ENCODE data around the gene SLC9A9. TPM values are rescaled to one million over a fixed set of nuclear protein-coding genes. Genes with fewer than 3 reads are reported as not detected.

Gene SLC9A9
- polyA plus RNA-seq, 1 of the 3 experiments (the other 2 are of a cell fraction): 0.05 TPM

DNA sequence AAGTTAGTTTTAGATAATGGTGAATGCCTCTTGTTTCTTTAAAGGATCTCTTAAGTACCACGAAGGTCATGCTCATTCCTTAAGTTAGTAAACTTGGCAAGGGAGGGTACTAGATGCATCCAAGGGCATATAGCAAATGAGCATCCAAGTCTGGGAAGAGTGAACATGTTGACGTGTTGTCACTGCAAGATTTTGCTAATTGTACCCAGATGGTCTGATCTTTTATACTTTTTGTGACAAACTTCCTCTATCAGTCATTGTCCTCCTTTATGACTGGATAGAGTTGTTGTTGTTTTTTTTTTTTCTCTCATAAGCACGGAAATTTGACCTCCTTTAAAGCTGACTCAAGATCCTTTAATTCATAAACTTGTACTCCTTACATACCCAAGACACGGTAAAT is 607.4 kb downstream of the SLC9A9 start:
- Histone ChIP-seq H4K20me1 (ENCODE audit: insufficient read depth) (no peaks in the 10 kb centered on the region), H3K9me3 (no peaks in the 10 kb centered on the region), H2AFZ (ENCODE audit: low read depth) (no peak overlapping the region), H3K27ac (ENCODE audit: low read depth in 2 of 2, low read length in 1 of 2) (peak overlapping the region in 1 of 2 experiments; percentile 12; a peak in 2 of 4 replicates), H3K9ac (no peak overlapping the region), H3K79me2 (ENCODE audit: insufficient read depth) (no peaks in the 10 kb centered on the region), H3K36me3 (replicated peaks in 1 of 2; ENCODE audit: control insufficient read depth in 1 of 2, insufficient read depth in 2 of 2, low read length in 1 of 2) (no peaks in the 10 kb centered on the region), H3K4me2 (no peak overlapping the region), H3F3A (replicated peaks; ENCODE audit: insufficient read depth) (no peaks in the 10 kb centered on the region), H3K9me2 (no peaks in the 10 kb centered on the region), H3K27me3 (ENCODE audit: insufficient read depth) (no peaks in the 10 kb centered on the region), H3K4me1 (ENCODE audit: control insufficient read depth in 1 of 2, insufficient read depth in 2 of 2, low read depth in 1 of 2, low read length in 1 of 2) (no peaks in the 10 kb centered on the region), H3K4me3 (ENCODE audit: low read depth in 2 of 2, low read length in 1 of 2) (no peak overlapping the region)
- 18% methylated on average over 4 of the region's 4 CpGs for WGBS (ENCODE audit: low lambda C conversion rate)
- ChIA-PET CTCF (no interaction called here), POLR2A (no interaction called here)
- TF ChIP-seq, protein P1, sequence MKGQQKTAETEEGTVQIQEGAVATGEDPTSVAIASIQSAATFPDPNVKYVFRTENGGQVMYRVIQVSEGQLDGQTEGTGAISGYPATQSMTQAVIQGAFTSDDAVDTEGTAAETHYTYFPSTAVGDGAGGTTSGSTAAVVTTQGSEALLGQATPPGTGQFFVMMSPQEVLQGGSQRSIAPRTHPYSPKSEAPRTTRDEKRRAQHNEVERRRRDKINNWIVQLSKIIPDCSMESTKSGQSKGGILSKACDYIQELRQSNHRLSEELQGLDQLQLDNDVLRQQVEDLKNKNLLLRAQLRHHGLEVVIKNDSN (IDR thresholded peaks at IDR 0.05; ENCODE audit: borderline replicate concordance, low read depth): no peak
- TF ChIP-seq TEAD4 (IDR thresholded peaks at IDR 0.05; ENCODE audit: borderline replicate concordance, insufficient read depth): no peak
- TF ChIP-seq TCF12 (IDR thresholded peaks at IDR 0.05): no peak
- TF ChIP-seq GABPA (IDR thresholded peaks at IDR 0.05; ENCODE audit: low read depth): no peak
- no peak for TF ChIP-seq SMC3 (IDR thresholded peaks at IDR 0.05; ENCODE audit: low read depth, low read length)
- TF ChIP-seq MXI1 (IDR thresholded peaks at IDR 0.05; ENCODE audit: low read depth, low read length): no peak
- TF ChIP-seq, protein P2, sequence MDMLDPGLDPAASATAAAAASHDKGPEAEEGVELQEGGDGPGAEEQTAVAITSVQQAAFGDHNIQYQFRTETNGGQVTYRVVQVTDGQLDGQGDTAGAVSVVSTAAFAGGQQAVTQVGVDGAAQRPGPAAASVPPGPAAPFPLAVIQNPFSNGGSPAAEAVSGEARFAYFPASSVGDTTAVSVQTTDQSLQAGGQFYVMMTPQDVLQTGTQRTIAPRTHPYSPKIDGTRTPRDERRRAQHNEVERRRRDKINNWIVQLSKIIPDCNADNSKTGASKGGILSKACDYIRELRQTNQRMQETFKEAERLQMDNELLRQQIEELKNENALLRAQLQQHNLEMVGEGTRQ (IDR thresholded peaks at IDR 0.05; ENCODE audit: borderline replicate concordance, low read depth, low read length): no peak
- TF ChIP-seq, protein P3, sequence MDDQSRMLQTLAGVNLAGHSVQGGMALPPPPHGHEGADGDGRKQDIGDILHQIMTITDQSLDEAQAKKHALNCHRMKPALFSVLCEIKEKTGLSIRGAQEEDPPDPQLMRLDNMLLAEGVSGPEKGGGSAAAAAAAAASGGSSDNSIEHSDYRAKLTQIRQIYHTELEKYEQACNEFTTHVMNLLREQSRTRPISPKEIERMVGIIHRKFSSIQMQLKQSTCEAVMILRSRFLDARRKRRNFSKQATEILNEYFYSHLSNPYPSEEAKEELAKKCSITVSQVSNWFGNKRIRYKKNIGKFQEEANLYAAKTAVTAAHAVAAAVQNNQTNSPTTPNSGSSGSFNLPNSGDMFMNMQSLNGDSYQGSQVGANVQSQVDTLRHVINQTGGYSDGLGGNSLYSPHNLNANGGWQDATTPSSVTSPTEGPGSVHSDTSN (IDR thresholded peaks at IDR 0.05): no peak
- no peak for TF ChIP-seq FOXM1 (IDR thresholded peaks at IDR 0.05; ENCODE audit: low read depth)
- TF ChIP-seq MEF2A (IDR thresholded peaks at IDR 0.05; ENCODE audit: borderline replicate concordance, low read depth): no peak
- TF ChIP-seq, protein P4, sequence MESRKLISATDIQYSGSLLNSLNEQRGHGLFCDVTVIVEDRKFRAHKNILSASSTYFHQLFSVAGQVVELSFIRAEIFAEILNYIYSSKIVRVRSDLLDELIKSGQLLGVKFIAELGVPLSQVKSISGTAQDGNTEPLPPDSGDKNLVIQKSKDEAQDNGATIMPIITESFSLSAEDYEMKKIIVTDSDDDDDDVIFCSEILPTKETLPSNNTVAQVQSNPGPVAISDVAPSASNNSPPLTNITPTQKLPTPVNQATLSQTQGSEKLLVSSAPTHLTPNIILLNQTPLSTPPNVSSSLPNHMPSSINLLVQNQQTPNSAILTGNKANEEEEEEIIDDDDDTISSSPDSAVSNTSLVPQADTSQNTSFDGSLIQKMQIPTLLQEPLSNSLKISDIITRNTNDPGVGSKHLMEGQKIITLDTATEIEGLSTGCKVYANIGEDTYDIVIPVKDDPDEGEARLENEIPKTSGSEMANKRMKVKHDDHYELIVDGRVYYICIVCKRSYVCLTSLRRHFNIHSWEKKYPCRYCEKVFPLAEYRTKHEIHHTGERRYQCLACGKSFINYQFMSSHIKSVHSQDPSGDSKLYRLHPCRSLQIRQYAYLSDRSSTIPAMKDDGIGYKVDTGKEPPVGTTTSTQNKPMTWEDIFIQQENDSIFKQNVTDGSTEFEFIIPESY (IDR thresholded peaks at IDR 0.05; ENCODE audit: borderline replicate concordance, low read depth): no peak
- no peak for DNase-seq

DNA sequence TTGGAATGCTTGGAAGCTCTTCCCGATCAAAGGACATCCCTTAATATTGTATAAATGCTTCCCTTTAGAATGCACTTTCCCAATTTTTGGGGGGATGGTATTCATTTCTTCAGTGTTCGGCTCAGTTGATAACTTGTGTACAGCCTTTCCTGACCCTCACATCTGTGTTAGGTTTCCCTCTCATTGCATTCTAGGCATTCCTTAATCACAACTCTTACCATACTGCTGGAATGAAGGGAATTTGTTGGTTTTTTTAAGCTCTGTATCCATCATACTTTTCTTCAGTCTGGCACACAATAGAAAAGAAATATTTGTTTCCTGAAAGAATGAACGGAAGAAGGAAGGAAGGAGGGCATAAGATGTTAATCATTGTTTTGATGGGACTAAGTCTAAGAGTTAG is 609.2 kb downstream of the SLC9A9 start:
- no peaks in the 10 kb centered on the region for H3K27me3 ChIP-seq (ENCODE audit: insufficient read depth)
- H3K9ac ChIP-seq: no peak overlapping the region
- CTCF ChIA-PET: no interaction called here
- no peak overlapping the region for H3K27ac ChIP-seq (ENCODE audit: low read depth in 2 of 2, low read length in 1 of 2)
- TF ChIP-seq POLR2AphosphoS5 (IDR thresholded peaks at IDR 0.05; ENCODE audit: low read depth, low read length): no peak
- TF ChIP-seq TCF12 (IDR thresholded peaks at IDR 0.05): peak; percentile 61
- TF ChIP-seq, protein P5, sequence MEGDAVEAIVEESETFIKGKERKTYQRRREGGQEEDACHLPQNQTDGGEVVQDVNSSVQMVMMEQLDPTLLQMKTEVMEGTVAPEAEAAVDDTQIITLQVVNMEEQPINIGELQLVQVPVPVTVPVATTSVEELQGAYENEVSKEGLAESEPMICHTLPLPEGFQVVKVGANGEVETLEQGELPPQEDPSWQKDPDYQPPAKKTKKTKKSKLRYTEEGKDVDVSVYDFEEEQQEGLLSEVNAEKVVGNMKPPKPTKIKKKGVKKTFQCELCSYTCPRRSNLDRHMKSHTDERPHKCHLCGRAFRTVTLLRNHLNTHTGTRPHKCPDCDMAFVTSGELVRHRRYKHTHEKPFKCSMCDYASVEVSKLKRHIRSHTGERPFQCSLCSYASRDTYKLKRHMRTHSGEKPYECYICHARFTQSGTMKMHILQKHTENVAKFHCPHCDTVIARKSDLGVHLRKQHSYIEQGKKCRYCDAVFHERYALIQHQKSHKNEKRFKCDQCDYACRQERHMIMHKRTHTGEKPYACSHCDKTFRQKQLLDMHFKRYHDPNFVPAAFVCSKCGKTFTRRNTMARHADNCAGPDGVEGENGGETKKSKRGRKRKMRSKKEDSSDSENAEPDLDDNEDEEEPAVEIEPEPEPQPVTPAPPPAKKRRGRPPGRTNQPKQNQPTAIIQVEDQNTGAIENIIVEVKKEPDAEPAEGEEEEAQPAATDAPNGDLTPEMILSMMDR (IDR thresholded peaks at IDR 0.05): no peak
- peak; percentile 15; the same call in 1 of the 2 replicates for TF ChIP-seq JUND (IDR thresholded peaks at IDR 0.05)
- no peaks in the 10 kb centered on the region for H3K4me1 ChIP-seq (ENCODE audit: control insufficient read depth in 1 of 2, insufficient read depth in 2 of 2, low read depth in 1 of 2, low read length in 1 of 2)
- no peak for DNase-seq
- H4K20me1 ChIP-seq (ENCODE audit: insufficient read depth): no peaks in the 10 kb centered on the region
- H3K4me2 ChIP-seq: no peak overlapping the region
- POLR2A ChIA-PET: no interaction called here
- no peaks in the 10 kb centered on the region for H3K79me2 ChIP-seq (ENCODE audit: insufficient read depth)
- H3K4me3 ChIP-seq (ENCODE audit: low read depth in 2 of 2, low read length in 1 of 2): no peak overlapping the region
- no peaks in the 10 kb centered on the region for H3K9me2 ChIP-seq
- no peaks in the 10 kb centered on the region for H3F3A ChIP-seq (replicated peaks; ENCODE audit: insufficient read depth)
- 27% methylated on average over 3 of the region's 3 CpGs for WGBS (ENCODE audit: low lambda C conversion rate)
- H3K36me3 ChIP-seq (replicated peaks in 1 of 2; ENCODE audit: control insufficient read depth in 1 of 2, insufficient read depth in 2 of 2, low read length in 1 of 2): no peaks in the 10 kb centered on the region
- H2AFZ ChIP-seq (ENCODE audit: low read depth): no peak overlapping the region; the same call in 1 of the 2 replicates
- H3K9me3 ChIP-seq: no peaks in the 10 kb centered on the region

Measured in SK-N-SH (cell line).